HG02642 (cell line): ENCODE data around the gene RAB11FIP3.

Experiments used
- ATAC-seq: cut with Tn5 transposase; IDR thresholded peaks from one replicate; pipeline ENCODE4 v1.9.1; 2021; ENCODE audit warnings: mild to moderate bottlenecking; ENCODE audit not compliant: unreplicated experiment, poor library complexity

Gene RAB11FIP3

GRCh38 chr16:391885-392335 is 33.5 kb upstream of the RAB11FIP3 start:
- no peak for ATAC-seq

- no peak for ATAC-seq
Measured at GRCh38 chr16:392450-393030, 32.9 kb upstream of the RAB11FIP3 start.

GRCh38 chr16:396199-396598 is 29.2 kb upstream of the RAB11FIP3 start:
- no peak for ATAC-seq

- no peak for ATAC-seq
Measured at GRCh38 chr16:396605-397004, 28.8 kb upstream of the RAB11FIP3 start.

- no peak for ATAC-seq
Measured at GRCh38 chr16:397135-397661, 28.3 kb upstream of the RAB11FIP3 start, which contains the start of gene NME4. NME4 (plus strand) TSS chr16:397199; CDS start chr16:397223, 24 bp downstream.

GRCh38 chr16:397736-398332 is 27.6 kb upstream of the RAB11FIP3 start:
- no peak for ATAC-seq

GRCh38 chr16:398561-399339 is 26.7 kb upstream of the RAB11FIP3 start:
- ATAC-seq: no peak

- no peak for ATAC-seq
Measured at GRCh38 chr16:399340-400019, 26.0 kb upstream of the RAB11FIP3 start.

GRCh38 chr16:400061-400591 is 25.3 kb upstream of the RAB11FIP3 start:
- ATAC-seq: no peak

GRCh38 chr16:401468-402348 is 23.7 kb upstream of the RAB11FIP3 start, which contains the start of gene DECR2:
DECR2 (plus strand) TSS chr16:401885; CDS start chr16:401964, 79 bp downstream.
- peak; percentile 55 for ATAC-seq

GRCh38 chr16:404971-405486 is 20.4 kb upstream of the RAB11FIP3 start:
- ATAC-seq: no peak

GRCh38 chr16:405548-406506 is 19.6 kb upstream of the RAB11FIP3 start:
- no peak for ATAC-seq

- no peak for ATAC-seq
Measured at GRCh38 chr16:407253-407652, 18.2 kb upstream of the RAB11FIP3 start.

- ATAC-seq: no peak
Measured at GRCh38 chr16:410516-411178, 14.8 kb upstream of the RAB11FIP3 start.

- no peak for ATAC-seq
Measured at GRCh38 chr16:411576-412265, 13.7 kb upstream of the RAB11FIP3 start.

- no peak for ATAC-seq
Measured at GRCh38 chr16:414395-415169, 10.9 kb upstream of the RAB11FIP3 start.
